C4-2B (cell line): ENCODE measurements around the gene SORL1.

Experiments
- H3K27ac ChIP-seq: fragments of 450-650 bp; 2 replicates; pipeline ENCODE4 v1.5.1; 2017
- ZFX ChIP-seq: fragments of 450-650 bp; IDR thresholded peaks from 2 replicates; pipeline ENCODE4 v1.6.1; 2017
- TF ChIP-seq, protein P1 (sequence below): fragments of 450-650 bp; conservative IDR thresholded peaks from 2 replicates; pipeline ENCODE4 v1.5.1; 2017; ENCODE audit warnings: mild to moderate bottlenecking

Gene SORL1

DNA sequence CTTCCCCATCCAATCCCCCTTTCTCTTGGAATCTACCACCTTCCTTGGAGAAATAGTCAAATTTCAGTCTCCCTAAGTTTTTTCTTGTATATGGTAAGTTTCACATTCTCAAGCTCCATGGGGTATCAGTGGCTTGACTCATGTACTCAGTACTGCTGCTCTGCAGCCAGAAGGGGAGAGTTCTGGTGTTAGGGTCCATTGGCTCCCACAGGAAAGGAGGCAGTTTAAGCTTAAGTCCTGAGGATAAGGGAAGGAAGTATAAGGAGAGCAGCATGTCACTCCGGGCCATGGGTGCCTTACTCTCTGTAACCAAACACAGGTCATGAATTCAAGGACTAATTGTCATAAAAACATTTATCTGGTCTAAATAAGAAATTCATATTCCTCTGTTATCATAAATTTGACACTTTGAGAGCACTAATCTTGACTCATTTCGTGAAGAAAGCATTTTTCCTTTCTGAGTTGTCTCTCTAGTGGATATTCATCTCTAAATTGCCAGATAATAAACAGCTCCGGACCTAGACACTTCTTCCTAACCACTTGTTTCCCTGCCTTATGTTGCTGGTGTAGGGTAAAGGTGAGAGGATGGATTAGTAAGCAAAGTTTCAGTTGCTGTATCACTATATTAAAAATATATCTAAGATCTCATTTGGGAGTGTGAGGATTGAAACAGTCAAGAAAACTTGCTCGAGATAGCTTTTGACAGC lies 20.1 kb upstream of the SORL1 start:
- H3K27ac ChIP-seq, result no peak overlapping the region
- TF ChIP-seq, protein P1, sequence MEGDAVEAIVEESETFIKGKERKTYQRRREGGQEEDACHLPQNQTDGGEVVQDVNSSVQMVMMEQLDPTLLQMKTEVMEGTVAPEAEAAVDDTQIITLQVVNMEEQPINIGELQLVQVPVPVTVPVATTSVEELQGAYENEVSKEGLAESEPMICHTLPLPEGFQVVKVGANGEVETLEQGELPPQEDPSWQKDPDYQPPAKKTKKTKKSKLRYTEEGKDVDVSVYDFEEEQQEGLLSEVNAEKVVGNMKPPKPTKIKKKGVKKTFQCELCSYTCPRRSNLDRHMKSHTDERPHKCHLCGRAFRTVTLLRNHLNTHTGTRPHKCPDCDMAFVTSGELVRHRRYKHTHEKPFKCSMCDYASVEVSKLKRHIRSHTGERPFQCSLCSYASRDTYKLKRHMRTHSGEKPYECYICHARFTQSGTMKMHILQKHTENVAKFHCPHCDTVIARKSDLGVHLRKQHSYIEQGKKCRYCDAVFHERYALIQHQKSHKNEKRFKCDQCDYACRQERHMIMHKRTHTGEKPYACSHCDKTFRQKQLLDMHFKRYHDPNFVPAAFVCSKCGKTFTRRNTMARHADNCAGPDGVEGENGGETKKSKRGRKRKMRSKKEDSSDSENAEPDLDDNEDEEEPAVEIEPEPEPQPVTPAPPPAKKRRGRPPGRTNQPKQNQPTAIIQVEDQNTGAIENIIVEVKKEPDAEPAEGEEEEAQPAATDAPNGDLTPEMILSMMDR, result no peak
- no peak for TF ChIP-seq ZFX

- H3K27ac ChIP-seq, result no peak overlapping the region
- TF ChIP-seq, protein P1, result no peak
- no peak for TF ChIP-seq ZFX
Observed at GRCh38 chr11:121435132-121435531, 17.0 kb upstream of the SORL1 start.

DNA sequence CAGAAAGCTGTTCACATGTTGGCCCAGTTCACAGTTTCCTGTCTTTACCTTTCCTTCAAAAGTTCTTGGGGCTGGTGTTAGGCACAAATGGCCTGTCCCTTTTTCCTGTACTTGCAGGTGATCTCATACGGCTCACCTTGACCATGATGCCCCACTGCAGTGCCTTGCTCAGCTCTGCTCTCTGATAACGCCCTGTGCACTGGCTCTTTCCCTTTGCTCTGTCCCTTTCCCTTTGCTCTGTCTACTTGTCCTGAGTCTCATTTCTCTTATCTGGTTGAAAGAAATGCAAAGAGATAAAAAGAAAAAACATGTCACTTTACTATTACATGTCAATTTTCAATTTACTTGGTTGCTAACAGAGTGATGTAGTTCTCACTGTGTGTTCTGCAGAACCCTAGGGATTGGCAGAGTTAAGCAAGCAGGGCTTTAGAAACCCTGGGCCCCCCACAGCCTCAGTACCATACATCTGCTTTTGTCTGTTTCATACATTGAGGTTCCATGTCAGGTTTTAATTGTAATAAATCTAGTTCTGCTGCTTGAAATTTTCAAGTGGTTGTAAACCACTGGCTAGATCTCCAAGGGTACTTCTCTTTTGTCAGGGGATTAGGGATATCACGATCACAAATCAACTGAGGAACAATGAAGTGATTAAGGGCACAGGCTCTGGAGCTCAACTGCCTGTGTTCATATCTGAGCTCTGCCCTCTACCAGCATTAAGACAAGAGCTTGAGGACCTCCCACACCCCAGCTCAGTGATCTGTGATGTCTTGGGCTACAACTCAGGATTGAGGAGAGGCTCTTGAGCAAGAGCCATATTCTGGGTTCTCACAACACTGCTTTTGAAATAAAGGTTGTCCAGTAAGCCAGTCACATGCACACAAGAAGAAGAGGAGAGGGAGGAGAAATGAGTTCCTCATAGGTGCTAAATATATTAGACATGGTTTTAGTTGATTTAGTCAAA lies 16.3 kb upstream of the SORL1 start:
- TF ChIP-seq, protein P1, result no peak
- no peak for TF ChIP-seq ZFX
- H3K27ac ChIP-seq, result no peak overlapping the region

DNA sequence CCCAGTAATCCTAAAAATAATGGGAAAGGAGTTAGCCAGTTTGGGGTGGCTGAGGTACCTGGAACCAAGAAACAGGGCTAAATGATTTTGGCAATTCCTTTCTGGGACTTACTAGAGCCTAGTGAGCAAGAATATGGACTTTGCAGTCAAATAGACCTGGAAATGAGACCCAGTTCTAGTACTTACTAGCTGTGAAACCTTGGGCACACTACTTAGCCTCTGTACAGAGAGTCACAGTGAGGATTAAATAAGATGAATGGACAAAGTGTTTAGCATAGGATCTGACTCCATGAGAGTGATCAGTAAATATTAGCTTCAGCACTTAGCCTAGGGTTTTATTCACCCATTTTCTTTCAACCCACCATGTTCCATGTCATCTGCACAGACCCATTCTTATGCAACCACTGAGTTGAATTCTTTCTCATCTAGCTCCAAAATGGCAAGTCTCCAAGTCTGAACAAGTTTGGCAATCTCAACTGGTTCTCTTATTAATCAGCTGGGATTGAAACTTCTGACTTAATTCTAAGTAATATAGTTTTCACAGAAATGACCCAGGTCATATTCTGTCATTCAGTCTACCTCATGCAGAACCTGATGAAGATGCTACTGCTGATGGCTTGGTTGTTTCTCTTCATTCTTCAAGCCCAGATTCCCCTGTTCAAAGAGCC lies 15.0 kb upstream of the SORL1 start:
- no peak overlapping the region for H3K27ac ChIP-seq
- TF ChIP-seq ZFX, result no peak
- TF ChIP-seq, protein P1, result no peak

- no peak overlapping the region for H3K27ac ChIP-seq
- TF ChIP-seq, protein P1, result no peak
- no peak for TF ChIP-seq ZFX
Observed at GRCh38 chr11:121437686-121438078, 14.4 kb upstream of the SORL1 start.

- no peak for TF ChIP-seq ZFX
- TF ChIP-seq, protein P1, result no peak
Observed at GRCh38 chr11:121439337-121439736, 12.8 kb upstream of the SORL1 start.

More at GRCh38 chr11:121439337-121439736, 12.8 kb upstream of the SORL1 start:
- H3K27ac ChIP-seq, result no peak overlapping the region
